ENCODE results near the gene SCYGR2.
"Not testable (repeated sequence)": the region's sequence is repeated elsewhere in the genome, so short reads cannot be mapped to it uniquely, and the experiment has no call there.

Gene SCYGR2

GRCh38 chr2:227598835-227599503 is at the start of gene SCYGR2:
Gene SCYGR2 (plus strand): TSS chr2:227598893. CDS start chr2:227598893, 0 bp downstream.
- DNase-seq (ENCODE audit: low read depth in 2 of 2), result not testable (repeated sequence)

GRCh38 chr2:227551836-227552235 is 46.9 kb upstream of the SCYGR2 start:
- DNase-seq (ENCODE audit: low read depth in 2 of 2), result no peak

GRCh38 chr2:227562581-227562980 is 36.1 kb upstream of the SCYGR2 start:
- no peak for DNase-seq (ENCODE audit: low read depth in 2 of 2)

- no peak for DNase-seq (ENCODE audit: low read depth in 2 of 2)
Measured at GRCh38 chr2:227565080-227565479, 33.6 kb upstream of the SCYGR2 start.

- DNase-seq (ENCODE audit: low read depth in 2 of 2), result no peak
Measured at GRCh38 chr2:227566012-227566411, 32.7 kb upstream of the SCYGR2 start.

GRCh38 chr2:227568852-227569169 is 29.9 kb upstream of the SCYGR2 start:
- DNase-seq (ENCODE audit: low read depth in 2 of 2), result no peak

- no peak for DNase-seq (ENCODE audit: low read depth in 2 of 2)
Measured at GRCh38 chr2:227570615-227571014, 28.1 kb upstream of the SCYGR2 start.

GRCh38 chr2:227576110-227576509 is 22.6 kb upstream of the SCYGR2 start:
- DNase-seq (ENCODE audit: low read depth in 2 of 2), result no peak

- no peak for DNase-seq (ENCODE audit: low read depth in 2 of 2)
Measured at GRCh38 chr2:227576812-227577211, 21.9 kb upstream of the SCYGR2 start.

- no peak for DNase-seq (ENCODE audit: low read depth in 2 of 2)
Measured at GRCh38 chr2:227577555-227577954, 21.1 kb upstream of the SCYGR2 start.

GRCh38 chr2:227578642-227579041 is 20.1 kb upstream of the SCYGR2 start:
- DNase-seq (ENCODE audit: low read depth in 2 of 2), result no peak

- DNase-seq (ENCODE audit: low read depth in 2 of 2), result no peak
Measured at GRCh38 chr2:227579791-227580190, 18.9 kb upstream of the SCYGR2 start.

GRCh38 chr2:227582369-227582768 is 16.3 kb upstream of the SCYGR2 start:
- no peak for DNase-seq (ENCODE audit: low read depth in 2 of 2)

- DNase-seq (ENCODE audit: low read depth in 2 of 2), result no peak
Measured at GRCh38 chr2:227592694-227593387, 5.9 kb upstream of the SCYGR2 start.

- no peak for DNase-seq (ENCODE audit: low read depth in 2 of 2)
Measured at GRCh38 chr2:227595797-227596196, 2.9 kb upstream of the SCYGR2 start.

- DNase-seq (ENCODE audit: low read depth in 2 of 2), result no peak
Measured at GRCh38 chr2:227597036-227597435, 1.7 kb upstream of the SCYGR2 start.

- DNase-seq (ENCODE audit: low read depth in 2 of 2), result no peak
Measured at GRCh38 chr2:227597998-227598397, 695 bp upstream of the SCYGR2 start.

- no peak for DNase-seq (ENCODE audit: low read depth in 2 of 2)
Measured at GRCh38 chr2:227602358-227602757, 3.7 kb downstream of the SCYGR2 start.

- no peak for DNase-seq (ENCODE audit: low read depth in 2 of 2)
Measured at GRCh38 chr2:227606476-227606875, 7.8 kb downstream of the SCYGR2 start.

- DNase-seq (ENCODE audit: low read depth in 2 of 2), result no peak
Measured at GRCh38 chr2:227607941-227608340, 9.2 kb downstream of the SCYGR2 start.

- DNase-seq (ENCODE audit: low read depth in 2 of 2), result no peak
Measured at GRCh38 chr2:227608561-227609338, 10.1 kb downstream of the SCYGR2 start.

GRCh38 chr2:227610123-227610522 is 11.4 kb downstream of the SCYGR2 start:
- DNase-seq (ENCODE audit: low read depth in 2 of 2), result no peak
